Measurements from ENCODE around the gene SLC4A8.

SLC4A8 gene

DNA sequence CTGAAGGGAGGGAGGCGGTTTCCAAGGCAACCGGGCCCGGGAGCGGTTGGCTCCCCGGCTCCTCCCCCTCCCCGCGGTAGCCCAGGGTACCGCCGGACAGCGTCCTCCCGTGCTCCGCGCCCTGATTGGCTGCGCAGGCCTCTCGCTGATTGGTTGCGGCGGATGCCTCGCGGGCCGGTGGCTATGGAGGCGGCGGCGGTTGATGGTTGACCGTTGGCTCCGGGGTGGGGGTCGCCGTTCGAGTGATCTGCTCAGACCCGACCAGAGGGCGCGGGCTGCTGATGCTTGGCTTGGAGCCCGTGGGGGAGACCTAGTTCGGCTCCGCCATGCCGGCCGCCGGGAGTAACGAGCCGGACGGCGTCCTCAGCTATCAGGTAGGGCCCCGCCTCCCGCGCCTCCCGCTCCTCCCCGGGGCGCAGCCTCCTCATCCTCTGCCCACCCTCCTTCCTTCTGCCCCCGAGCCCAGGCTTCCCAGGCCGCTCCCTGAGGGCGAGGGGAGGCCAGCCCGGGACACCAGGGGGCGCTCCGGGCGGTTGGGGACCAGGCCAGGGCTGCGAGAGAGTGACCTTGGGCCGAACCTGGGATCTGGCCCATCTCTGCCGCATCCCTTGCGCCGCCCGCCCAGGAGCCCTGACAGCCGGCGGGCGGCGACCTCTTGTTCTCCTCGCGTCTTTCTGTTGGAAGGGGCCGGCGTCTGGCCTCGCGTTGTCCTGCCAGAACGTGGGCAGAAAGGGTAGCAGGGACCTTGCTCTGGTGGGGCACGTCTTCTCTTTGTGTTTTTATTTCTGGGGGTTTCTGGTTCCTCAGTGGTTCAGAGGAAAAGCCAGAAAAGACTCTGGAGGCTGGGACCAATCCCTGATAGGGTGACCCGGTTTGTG lies at the start of gene SLC4A8:
TSS of gene SLC4A8 (plus strand) at position 170 of the 878 bp plus-strand sequence. CDS start at position 327, 157 bp downstream.
- DNase-seq: peak; percentile 92

DNA sequence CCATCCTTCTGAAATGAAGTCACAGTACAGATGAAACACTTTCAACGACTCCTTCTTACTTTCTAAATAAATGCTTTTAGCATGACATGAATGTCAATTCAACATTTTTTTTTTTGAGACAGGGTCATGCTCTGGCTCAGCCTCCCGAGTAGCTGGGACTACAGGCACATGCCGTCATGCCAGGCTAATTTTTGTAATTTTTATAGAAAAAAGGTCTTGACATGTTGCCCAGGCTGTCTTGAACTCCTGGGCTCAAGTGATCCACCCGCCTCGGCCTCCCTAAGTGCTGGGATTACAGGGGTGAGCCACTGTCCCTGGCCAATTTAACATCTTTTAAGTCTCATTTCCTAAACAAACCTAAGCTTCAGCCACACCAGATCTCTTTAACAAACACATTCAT lies 49.8 kb upstream of the SLC4A8 start:
- no peak for DNase-seq

DNA sequence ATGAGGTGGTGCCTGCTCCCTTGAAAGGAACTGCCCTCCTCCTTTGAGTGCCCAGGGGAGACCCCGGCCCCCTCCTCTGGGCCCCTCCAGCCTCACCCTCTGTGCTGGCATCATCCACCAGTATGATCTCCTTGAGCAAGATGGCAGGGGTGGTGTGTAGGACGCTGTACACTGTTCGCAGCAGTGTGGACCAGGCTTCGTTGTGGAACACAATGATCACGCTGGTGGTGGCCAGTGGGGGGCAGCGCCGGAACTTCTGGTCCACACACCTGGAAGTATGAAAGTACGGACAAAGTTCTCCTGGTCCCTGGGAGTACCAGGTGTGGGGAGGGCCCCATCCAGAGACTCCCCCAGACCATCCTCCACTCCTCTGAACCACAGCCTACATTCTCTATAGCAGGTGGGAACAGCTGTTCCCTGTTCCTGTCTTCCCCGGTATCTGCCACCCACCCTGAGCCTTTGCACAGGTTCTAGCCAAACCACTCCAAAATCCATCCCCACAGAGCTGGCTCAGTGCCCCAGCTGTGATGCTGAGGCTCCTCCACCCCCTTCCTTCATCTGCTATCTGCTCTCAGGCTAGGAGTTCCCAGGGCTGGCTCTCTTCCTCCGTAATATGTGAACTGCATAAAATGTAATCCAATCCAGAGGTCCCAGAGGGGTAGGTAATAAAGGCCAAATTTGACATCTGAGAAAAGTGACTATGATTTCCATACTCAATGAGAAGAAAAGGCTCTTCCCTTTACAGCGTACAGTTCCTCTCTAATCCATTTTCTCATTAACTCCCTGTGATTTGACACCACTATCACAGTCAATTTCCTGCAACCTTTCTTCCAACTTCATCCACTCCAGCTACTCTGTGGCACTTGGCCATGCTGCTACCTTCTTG lies 47.3 kb upstream of the SLC4A8 start:
- no peak for DNase-seq

GRCh38 chr12:51378749-51379148 lies 45.9 kb upstream of the SLC4A8 start:
- peak; percentile 75 for DNase-seq

DNA sequence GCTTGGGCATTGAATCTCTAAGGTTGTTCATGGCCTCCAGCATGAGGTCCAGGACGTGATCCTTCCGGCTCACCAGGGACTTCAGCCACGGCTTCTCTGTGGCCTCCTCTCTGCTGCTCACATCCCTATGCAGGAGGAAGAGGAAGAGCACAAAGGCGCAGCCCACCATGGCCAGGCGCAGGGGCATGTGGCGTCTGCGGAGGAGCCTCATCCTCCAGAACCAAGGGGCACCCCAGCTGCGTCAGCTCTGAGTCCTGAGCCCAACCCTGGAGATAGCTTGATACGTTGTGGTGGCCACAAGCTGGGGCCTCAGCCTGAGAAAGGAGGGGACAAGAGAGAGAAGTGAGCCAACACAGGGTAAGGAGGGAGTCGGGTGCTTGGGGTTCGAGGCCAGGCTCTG lies 45.1 kb upstream of the SLC4A8 start:
- no peak for DNase-seq

GRCh38 chr12:51381226-51382079 lies 43.2 kb upstream of the SLC4A8 start:
- no peak for DNase-seq

DNA sequence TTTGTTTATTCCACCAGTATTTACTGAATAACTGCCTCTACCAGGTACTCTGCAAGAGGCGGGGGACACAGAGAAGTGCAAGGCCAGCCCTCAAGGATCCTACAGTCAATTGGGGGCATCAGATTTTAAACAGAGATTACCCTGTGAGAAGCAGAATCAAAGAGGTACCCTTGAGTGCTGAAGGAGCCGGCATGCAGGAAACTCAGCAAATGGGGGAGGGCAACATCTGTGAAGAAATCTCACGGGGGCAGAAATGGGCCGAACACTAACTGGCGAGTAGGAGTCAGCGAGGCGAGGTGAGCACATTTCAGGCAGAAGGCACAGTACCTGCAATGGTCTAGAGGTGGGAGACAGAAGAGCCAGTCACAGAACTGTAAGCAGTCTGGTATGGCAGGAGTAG lies 42.5 kb upstream of the SLC4A8 start:
- DNase-seq: no peak

GRCh38 chr12:51383269-51383905 lies 41.2 kb upstream of the SLC4A8 start:
- no peak for DNase-seq

DNA sequence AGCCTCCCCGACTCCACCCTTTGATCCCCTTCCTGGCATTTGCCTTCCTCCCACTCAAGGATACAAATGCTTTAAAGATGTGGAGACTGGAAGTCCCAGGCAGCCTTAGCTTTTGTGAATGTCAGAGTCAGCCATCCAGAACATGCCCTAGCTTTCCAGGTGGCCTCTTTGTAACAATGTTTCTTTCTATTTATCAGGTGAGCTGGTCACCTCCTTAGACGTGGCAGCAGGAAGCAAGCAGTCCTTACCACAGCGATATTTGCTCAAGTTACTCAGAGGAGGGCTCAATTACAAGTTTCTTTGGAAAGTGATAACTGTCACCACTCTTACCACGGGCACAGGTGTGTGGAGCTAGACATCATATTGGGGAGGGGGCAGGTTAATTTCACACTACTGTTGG lies 38.3 kb upstream of the SLC4A8 start:
- no peak for DNase-seq

GRCh38 chr12:51388069-51388799 lies 36.4 kb upstream of the SLC4A8 start:
- DNase-seq: peak; percentile 89

DNA sequence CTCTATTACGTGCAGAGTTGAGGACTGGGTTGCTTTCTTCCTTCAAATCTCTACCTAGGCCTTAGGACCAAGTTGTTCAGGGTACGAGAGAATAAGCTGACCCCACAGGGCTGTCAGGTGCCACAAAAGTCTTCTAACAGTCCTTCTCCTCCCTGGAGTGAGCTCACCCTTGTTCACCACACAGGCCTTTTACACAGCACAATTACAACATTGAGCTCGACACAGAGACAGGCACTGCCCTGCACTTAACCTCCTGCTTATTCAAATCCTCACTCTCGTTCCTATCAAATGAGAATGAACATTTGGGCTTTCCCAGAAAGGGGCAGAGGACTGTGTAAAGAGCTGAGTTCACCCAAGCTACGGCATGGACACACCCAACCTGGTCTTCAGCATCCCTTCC lies 35.8 kb upstream of the SLC4A8 start:
- DNase-seq: no peak

- DNase-seq: peak; percentile 85
Observed at GRCh38 chr12:51389302-51389999, 35.2 kb upstream of the SLC4A8 start.

- no peak for DNase-seq
Observed at GRCh38 chr12:51390457-51390856, 34.2 kb upstream of the SLC4A8 start.

GRCh38 chr12:51390891-51391282 lies 33.7 kb upstream of the SLC4A8 start:
- no peak for DNase-seq

- DNase-seq: peak; percentile 82
Observed at GRCh38 chr12:51391283-51392123, 33.1 kb upstream of the SLC4A8 start, which contains the start of gene GALNT6. TSS of gene GALNT6 (minus strand) at chr12:51391406. CDS start at chr12:51379781, 11,625 bp downstream.

GRCh38 chr12:51392556-51393237 lies 31.9 kb upstream of the SLC4A8 start:
- DNase-seq: peak; percentile 70

DNA sequence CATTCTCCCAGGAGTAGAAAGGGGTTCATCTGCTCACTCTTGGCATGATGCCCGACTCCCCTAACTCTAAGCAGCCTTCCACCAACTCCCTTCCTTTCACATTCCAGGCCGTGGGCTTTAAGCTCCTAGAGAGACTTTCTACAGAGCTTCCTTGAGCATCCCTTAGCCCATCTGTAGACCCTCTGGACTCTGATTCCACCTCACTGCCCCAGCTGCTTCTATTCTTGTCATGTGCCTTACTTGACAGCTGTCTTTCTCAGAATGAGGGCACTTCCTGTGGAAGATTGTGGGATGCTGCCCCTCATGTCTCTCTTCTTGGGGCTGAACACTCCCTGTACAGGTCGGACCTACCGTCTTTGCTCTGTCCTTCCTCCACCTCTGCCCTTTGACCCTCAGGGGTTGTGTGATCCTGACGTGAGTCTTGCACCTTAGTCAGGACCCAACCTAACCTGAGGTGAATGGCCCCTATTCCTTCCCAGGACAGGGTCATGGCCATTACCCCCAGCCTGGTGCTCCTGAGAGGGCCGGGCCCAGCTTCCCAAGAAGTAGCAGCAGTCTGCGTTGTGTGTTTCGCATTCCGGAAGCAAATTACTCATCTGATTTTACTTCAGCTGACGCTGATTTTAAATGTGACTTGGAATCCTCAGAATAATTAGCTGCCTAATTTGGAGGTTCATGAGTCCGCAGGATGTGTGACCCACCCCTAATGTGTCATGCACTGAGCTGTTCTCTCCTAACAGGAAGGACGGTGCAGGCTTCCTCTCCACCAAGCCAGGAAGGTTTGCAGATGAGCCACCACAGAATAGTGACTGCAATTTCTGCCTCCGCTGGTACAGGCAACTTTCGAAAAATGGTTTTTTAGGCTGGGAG lies 30.7 kb upstream of the SLC4A8 start:
- DNase-seq: peak; percentile 64
